DND-41 (cell line): ENCODE results near the gene NAV1.

Source experiments
- ATAC-seq: fragments of 200-7000 bp; cut with Tn5 transposase; 3 replicates; pipeline ENCODE4 v1.9.1; 2021; ENCODE audit warnings: low read depth; ENCODE audit not compliant: insufficient read depth
- DNase-seq: peaks from one replicate; pipeline ENCODE4 v3.0.0-alpha.2; 2020
- H2AFZ ChIP-seq: 2 replicates; pipeline ENCODE4 v1.6.0; 2012; ENCODE audit warnings: low read depth, low read length
- H3K27ac ChIP-seq: 2 replicates; pipeline ENCODE4 v1.5.1; 2012; ENCODE audit warnings: low read length, inconsistent platforms
- H3K27me3 ChIP-seq: fragments of 200-600 bp; sonication (generic); 2 replicates; pipeline ENCODE4 v1.6.0; 2012; ENCODE audit warnings: low read length, mild to moderate bottlenecking, inconsistent platforms; ENCODE audit not compliant: insufficient read depth, poor library complexity
- H3K36me3 ChIP-seq: 2 replicates; pipeline ENCODE4 v1.5.1; 2012; ENCODE audit warnings: low read length, inconsistent platforms; ENCODE audit not compliant: insufficient read depth
- H3K4me1 ChIP-seq: 2 replicates; pipeline ENCODE4 v1.5.1; 2012; ENCODE audit warnings: mild to moderate bottlenecking, low read length; ENCODE audit not compliant: insufficient read depth
- H3K4me2 ChIP-seq: 2 replicates; pipeline ENCODE4 v1.6.0; 2012; ENCODE audit warnings: mild to moderate bottlenecking, moderate library complexity, low read length, inconsistent platforms; ENCODE audit not compliant: insufficient read depth
- H3K4me3 ChIP-seq, 2 experiments: fragments of 200-600 bp in 1 of 2; shearing (Covaris generic) in 1 of 2; 2 replicates each; pipeline ENCODE4 v1.5.1; 2012 to 2016; ENCODE audit warnings: inconsistent platforms in 2 of 2, low read length in 2 of 2, mild to moderate bottlenecking in 2 of 2, low read depth in 1 of 2, moderate library complexity in 1 of 2
- H3K79me2 ChIP-seq: 2 replicates; pipeline ENCODE4 v1.6.0; 2012; ENCODE audit warnings: low read length, inconsistent platforms; ENCODE audit not compliant: insufficient read depth
- H3K9ac ChIP-seq: 2 replicates; pipeline ENCODE4 v1.6.0; 2012; ENCODE audit warnings: low read depth, mild to moderate bottlenecking, inconsistent platforms, low read length, moderate library complexity
- H3K9me3 ChIP-seq: 2 replicates; pipeline ENCODE4 v1.5.1; 2012; ENCODE audit warnings: low read length, moderate library complexity, mild to moderate bottlenecking, inconsistent platforms; ENCODE audit not compliant: insufficient read depth, severe bottlenecking
- H4K20me1 ChIP-seq: 2 replicates; pipeline ENCODE4 v1.6.0; 2012; ENCODE audit warnings: low read length; ENCODE audit not compliant: insufficient read depth
- EZH2 ChIP-seq: IDR thresholded peaks from 3 replicates; pipeline ENCODE4 v1.6.1; 2012; ENCODE audit warnings: borderline replicate concordance, low read depth, mild to moderate bottlenecking, moderate library complexity, low read length, inconsistent platforms; ENCODE audit not compliant: severe bottlenecking
- TF ChIP-seq, protein P1 (sequence below): IDR thresholded peaks from 2 replicates; pipeline ENCODE4 v1.5.1; 2012; ENCODE audit warnings: borderline replicate concordance, low read length, moderate library complexity, mild to moderate bottlenecking; ENCODE audit not compliant: poor library complexity, severe bottlenecking; ENCODE audit errors: extremely low read depth

Gene NAV1

DNA sequence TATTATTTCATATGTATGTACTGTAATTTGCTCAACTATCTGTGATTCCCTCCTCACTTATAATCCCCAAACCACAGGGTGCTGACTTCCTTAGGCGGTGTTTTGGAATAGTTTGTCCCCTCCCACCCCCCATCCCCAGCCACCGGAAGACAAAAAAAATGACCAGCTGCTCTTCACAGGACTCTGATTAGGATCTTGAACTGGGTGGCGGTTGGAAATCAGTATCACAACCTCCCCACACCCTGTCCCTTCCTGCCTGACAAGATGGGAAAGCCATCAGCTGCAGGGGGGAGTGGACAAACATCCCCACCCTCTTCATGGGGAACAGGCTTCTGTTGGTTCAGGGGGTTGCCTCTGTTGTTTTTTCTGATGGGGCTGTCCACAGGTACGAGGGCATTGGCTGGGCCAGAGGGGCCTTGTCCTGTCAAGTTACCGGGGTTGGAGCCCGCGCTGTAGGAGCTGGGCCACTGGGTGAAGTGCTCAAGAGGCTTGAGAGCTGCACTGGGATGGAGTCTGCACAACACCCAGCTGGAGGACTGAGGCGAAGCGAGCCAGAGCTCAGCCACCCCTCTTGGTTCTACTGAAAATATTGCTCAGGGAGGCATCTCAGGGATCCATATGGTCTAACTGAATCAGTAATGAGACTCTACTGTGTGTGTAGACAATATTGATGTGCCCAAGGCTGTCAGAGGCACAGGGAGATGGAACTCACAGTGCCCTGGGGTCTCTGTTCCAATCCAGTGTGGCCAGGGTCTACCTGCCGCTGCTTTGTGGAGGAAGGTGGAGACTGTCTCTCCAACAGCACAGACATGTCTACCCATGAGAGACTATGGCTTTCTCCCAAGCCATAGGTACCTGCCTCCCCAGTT, 28.2 kb downstream of the NAV1 start:
- Histone ChIP-seq H3K36me3 (no peaks in the 10 kb centered on the region), H3K27me3 (no peaks in the 10 kb centered on the region), H3K9ac (no peak overlapping the region), H3K27ac (no peak overlapping the region), H3K4me1 (no peaks in the 10 kb centered on the region), H4K20me1 (no peaks in the 10 kb centered on the region; the same call in 1 of the 2 replicates), H3K4me3 (no peak overlapping the region), H3K9me3 (no peaks in the 10 kb centered on the region), H3K79me2 (no peaks in the 10 kb centered on the region), H2AFZ (no peak overlapping the region), H3K4me2 (no peak overlapping the region)
- ATAC-seq (no peak), DNase-seq (no peak)
- TF ChIP-seq, protein P1, sequence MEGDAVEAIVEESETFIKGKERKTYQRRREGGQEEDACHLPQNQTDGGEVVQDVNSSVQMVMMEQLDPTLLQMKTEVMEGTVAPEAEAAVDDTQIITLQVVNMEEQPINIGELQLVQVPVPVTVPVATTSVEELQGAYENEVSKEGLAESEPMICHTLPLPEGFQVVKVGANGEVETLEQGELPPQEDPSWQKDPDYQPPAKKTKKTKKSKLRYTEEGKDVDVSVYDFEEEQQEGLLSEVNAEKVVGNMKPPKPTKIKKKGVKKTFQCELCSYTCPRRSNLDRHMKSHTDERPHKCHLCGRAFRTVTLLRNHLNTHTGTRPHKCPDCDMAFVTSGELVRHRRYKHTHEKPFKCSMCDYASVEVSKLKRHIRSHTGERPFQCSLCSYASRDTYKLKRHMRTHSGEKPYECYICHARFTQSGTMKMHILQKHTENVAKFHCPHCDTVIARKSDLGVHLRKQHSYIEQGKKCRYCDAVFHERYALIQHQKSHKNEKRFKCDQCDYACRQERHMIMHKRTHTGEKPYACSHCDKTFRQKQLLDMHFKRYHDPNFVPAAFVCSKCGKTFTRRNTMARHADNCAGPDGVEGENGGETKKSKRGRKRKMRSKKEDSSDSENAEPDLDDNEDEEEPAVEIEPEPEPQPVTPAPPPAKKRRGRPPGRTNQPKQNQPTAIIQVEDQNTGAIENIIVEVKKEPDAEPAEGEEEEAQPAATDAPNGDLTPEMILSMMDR, result no peak
- TF ChIP-seq EZH2, result no peak

- no peak overlapping the region for H3K27ac ChIP-seq
- no peak overlapping the region for H3K9ac ChIP-seq
- no peak for ATAC-seq
- H3K27me3 ChIP-seq, result no peaks in the 10 kb centered on the region
- H3K4me2 ChIP-seq, result no peak overlapping the region
- no peaks in the 10 kb centered on the region; the same call in 1 of the 2 replicates for H4K20me1 ChIP-seq
- no peak overlapping the region for H2AFZ ChIP-seq
- H3K9me3 ChIP-seq, result no peaks in the 10 kb centered on the region
- H3K36me3 ChIP-seq, result no peaks in the 10 kb centered on the region
- TF ChIP-seq EZH2, result no peak
- TF ChIP-seq, protein P1, result no peak
- H3K79me2 ChIP-seq, result no peaks in the 10 kb centered on the region
- H3K4me3 ChIP-seq, result no peak overlapping the region
- H3K4me1 ChIP-seq, result no peaks in the 10 kb centered on the region
- no peak for DNase-seq
These were observed 29.3 kb downstream of the NAV1 start for GRCh38 chr1:201568265-201568664.

DNA sequence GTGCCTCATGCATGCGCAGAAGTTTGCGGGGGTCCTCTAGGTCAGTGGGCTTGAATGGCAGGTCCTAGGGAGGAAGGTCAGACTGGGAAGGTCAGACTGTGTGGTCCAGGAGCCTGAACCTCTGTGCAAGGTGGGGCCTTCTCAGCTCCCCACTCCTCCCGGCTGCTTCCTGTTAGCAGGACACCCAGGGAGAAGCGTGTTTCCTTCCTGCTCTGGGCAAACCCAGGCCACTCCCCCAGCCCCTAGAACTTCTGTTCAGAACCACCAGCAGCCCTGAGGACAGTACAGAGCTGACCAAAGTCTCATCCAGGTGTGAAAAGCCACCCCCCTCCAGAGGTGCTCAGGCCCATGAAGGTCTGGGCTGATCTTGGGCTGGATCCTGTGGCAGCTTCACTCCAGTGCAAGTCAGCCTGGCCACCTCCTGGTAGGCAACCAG, 29.9 kb downstream of the NAV1 start:
- Histone ChIP-seq H3K4me1 (no peaks in the 10 kb centered on the region), H2AFZ (no peak overlapping the region), H3K4me2 (no peak overlapping the region), H3K36me3 (no peaks in the 10 kb centered on the region), H3K27ac (no peak overlapping the region), H3K4me3 (no peak overlapping the region), H3K9me3 (no peaks in the 10 kb centered on the region), H3K9ac (no peak overlapping the region), H3K27me3 (no peaks in the 10 kb centered on the region), H3K79me2 (no peaks in the 10 kb centered on the region), H4K20me1 (no peaks in the 10 kb centered on the region; the same call in 1 of the 2 replicates)
- DNase-seq (no peak), ATAC-seq (no peak)
- TF ChIP-seq, protein P1, result no peak
- no peak for TF ChIP-seq EZH2
